ENCODE data around the gene KRT10. TPM values are rescaled to one million over a fixed set of nuclear protein-coding genes. Genes with fewer than 3 reads are reported as not detected.
"Not testable (repeated sequence)": the region's sequence is repeated elsewhere in the genome, so short reads cannot be mapped to it uniquely, and the experiment has no call there.

Gene KRT10
- total RNA-seq, 1 experiment from 2014 or later = 188 TPM

DNA sequence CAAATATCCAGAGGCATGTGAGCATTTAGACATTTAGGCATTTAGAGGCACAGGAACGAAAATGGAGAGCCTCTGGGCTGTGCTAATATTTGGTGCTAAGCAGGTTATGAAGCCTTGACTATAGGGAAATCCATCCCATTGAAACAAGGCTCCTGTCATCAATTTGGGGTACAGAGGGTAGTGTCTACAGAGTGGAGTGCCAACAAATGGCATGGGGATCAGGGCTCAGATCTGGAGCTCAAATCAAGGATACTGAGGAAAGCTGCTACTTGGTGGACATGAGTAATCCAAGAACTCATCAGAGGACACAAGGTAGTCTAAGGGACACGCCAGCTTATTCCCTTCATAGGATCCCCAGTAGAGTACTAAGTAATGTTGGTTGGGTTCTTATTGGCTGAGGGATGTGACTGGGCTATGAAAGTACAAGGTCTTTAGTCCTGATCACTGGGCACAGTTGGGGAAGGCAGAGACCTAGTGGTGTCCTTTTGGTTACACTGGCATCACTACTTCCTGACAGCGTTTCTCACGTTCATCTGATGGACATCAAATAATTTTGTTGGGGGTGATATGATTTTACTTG, 5.2 kb downstream of the KRT10 start:
- Mint-ChIP-seq H3K9me3 (ENCODE audit: low read depth, unreplicated experiment) (no peaks in the 10 kb centered on the region), H3K36me3 (ENCODE audit: insufficient read depth, unreplicated experiment) (peaks cover 38% of the 10 kb centered on the region), H3K4me3 (ENCODE audit: low read depth, unreplicated experiment) (peak overlapping the region; percentile 80), H3K4me1 (ENCODE audit: low read depth, unreplicated experiment) (peaks cover 31% of the 10 kb centered on the region), H3K27ac (ENCODE audit: unreplicated experiment) (peak overlapping the region; percentile 92), H3K27me3 (ENCODE audit: unreplicated experiment) (peaks cover 8% of the 10 kb centered on the region)
- intact Hi-C loops (cut with micrococcal nuclease; ENCODE audit: unreplicated experiment) = no loop called here
- DNase-seq = no peak
- TF ChIP-seq, protein P1, sequence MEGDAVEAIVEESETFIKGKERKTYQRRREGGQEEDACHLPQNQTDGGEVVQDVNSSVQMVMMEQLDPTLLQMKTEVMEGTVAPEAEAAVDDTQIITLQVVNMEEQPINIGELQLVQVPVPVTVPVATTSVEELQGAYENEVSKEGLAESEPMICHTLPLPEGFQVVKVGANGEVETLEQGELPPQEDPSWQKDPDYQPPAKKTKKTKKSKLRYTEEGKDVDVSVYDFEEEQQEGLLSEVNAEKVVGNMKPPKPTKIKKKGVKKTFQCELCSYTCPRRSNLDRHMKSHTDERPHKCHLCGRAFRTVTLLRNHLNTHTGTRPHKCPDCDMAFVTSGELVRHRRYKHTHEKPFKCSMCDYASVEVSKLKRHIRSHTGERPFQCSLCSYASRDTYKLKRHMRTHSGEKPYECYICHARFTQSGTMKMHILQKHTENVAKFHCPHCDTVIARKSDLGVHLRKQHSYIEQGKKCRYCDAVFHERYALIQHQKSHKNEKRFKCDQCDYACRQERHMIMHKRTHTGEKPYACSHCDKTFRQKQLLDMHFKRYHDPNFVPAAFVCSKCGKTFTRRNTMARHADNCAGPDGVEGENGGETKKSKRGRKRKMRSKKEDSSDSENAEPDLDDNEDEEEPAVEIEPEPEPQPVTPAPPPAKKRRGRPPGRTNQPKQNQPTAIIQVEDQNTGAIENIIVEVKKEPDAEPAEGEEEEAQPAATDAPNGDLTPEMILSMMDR (IDR thresholded peaks at IDR 0.05; ENCODE audit: unreplicated experiment) = no peak
- no TSS peak for BruUV-seq (replicated peaks)
- CTCF ChIA-PET = interaction anchor here (0.7 to 2.9 kb wide), 6 partner anchors 29 to 1198 kb away, joined by 3 to 31 read pairs (median 8); no protein-coding TSS in a partner anchor

DNA sequence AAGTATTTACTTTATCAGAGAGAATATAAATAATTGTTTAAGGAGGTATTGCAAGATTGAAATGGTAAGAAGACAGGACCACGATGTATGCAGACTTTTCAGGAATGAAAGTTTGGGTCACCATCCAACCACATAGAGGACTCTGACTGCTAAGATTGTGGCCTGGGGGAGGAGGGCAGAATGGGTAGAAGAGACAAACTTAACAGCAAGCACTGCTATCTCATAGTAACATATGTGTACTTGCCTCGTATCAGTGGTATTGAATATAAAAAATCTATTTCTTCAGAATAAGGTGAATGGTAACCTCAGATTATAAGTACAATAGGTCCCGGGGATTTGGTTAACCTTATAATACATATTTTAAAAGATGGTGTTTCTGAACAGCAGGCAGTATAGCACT, 5.8 kb downstream of the KRT10 start:
- Mint-ChIP-seq H3K4me1 (ENCODE audit: low read depth, unreplicated experiment) (peaks cover 32% of the 10 kb centered on the region), H3K27ac (ENCODE audit: unreplicated experiment) (no peak overlapping the region), H3K9me3 (ENCODE audit: low read depth, unreplicated experiment) (no peaks in the 10 kb centered on the region), H3K4me3 (ENCODE audit: low read depth, unreplicated experiment) (no peak overlapping the region), H3K36me3 (ENCODE audit: insufficient read depth, unreplicated experiment) (peaks cover 38% of the 10 kb centered on the region), H3K27me3 (ENCODE audit: unreplicated experiment) (peaks cover 14% of the 10 kb centered on the region)
- intact Hi-C loops (cut with micrococcal nuclease; ENCODE audit: unreplicated experiment) = no loop called here
- TF ChIP-seq, protein P1 (IDR thresholded peaks at IDR 0.05; ENCODE audit: unreplicated experiment) = no peak
- DNase-seq = no peak
- BruUV-seq (replicated peaks) = no TSS peak
- CTCF ChIA-PET = interaction anchor here (0.7 to 2.2 kb wide), 4 partner anchors 43 to 1198 kb away, joined by 3 to 28 read pairs (median 4); no protein-coding TSS in a partner anchor

DNA sequence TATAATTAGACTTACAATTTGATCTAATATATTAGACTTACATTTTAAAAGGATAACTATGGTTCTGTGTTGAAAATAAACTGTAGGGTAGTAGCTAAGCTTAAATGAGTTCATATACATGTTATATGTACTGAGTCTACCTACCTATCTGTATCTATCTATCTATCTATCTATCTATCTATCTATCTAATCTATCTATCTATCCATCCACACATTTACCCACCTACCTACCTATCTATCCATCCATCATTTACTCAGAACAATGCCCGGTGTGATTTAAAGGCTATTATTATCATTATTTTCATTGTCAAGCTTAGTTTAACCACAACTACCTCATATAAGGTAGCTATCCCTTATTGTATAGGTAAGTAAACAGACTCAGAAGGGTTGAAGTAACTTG, 7.0 kb downstream of the KRT10 start:
- Mint-ChIP-seq H3K4me1 (ENCODE audit: low read depth, unreplicated experiment) (peaks cover 34% of the 10 kb centered on the region), H3K27me3 (ENCODE audit: unreplicated experiment) (peaks cover 24% of the 10 kb centered on the region), H3K4me3 (ENCODE audit: low read depth, unreplicated experiment) (no peak overlapping the region), H3K9me3 (ENCODE audit: low read depth, unreplicated experiment) (no peaks in the 10 kb centered on the region), H3K36me3 (ENCODE audit: insufficient read depth, unreplicated experiment) (peaks cover 38% of the 10 kb centered on the region), H3K27ac (ENCODE audit: unreplicated experiment) (no peak overlapping the region)
- no TSS peak for BruUV-seq (replicated peaks)
- CTCF ChIA-PET = interaction anchor here (0.6 to 2.2 kb wide), 8 partner anchors 9 to 167 kb away, joined by 3 to 28 read pairs (median 4); partner anchors contain the start of gene SMARCE1
- TF ChIP-seq, protein P1 (IDR thresholded peaks at IDR 0.05; ENCODE audit: unreplicated experiment) = no peak
- intact Hi-C loops (cut with micrococcal nuclease; ENCODE audit: unreplicated experiment) = no loop called here
- DNase-seq = no peak

DNA sequence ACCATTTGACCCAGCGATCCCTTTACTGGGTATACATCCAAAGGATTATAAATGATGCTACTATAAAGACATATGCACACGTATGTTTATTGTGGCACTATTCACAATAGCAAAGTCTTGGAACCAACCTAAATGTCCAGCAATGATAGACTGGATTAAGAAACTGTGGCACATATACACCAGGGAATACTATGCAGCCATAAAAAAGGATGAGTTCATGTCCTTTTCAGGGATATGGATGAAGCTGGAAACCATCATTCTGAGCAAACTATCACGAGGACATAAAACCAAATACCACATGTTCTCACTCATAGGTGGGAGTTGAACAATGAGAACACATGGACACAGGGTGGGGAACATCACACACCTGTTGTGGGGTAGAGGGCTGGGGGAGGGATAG, 7.8 kb downstream of the KRT10 start:
- Mint-ChIP-seq H3K27me3 (ENCODE audit: unreplicated experiment) (peaks cover 24% of the 10 kb centered on the region), H3K36me3 (ENCODE audit: insufficient read depth, unreplicated experiment) (peaks cover 32% of the 10 kb centered on the region), H3K4me1 (ENCODE audit: low read depth, unreplicated experiment) (peaks cover 34% of the 10 kb centered on the region)
- H3K9me3 Mint-ChIP-seq (ENCODE audit: low read depth, unreplicated experiment); DNase-seq; H3K27ac Mint-ChIP-seq (ENCODE audit: unreplicated experiment); BruUV-seq (replicated peaks); H3K4me3 Mint-ChIP-seq (ENCODE audit: low read depth, unreplicated experiment); intact Hi-C loops (cut with micrococcal nuclease; ENCODE audit: unreplicated experiment): not testable (repeated sequence)
- CTCF ChIA-PET = interaction anchor here (1.1 to 2.2 kb wide), 3 partner anchors 8 to 147 kb away, joined by 4 to 28 read pairs (median 5); no protein-coding TSS in a partner anchor

DNA sequence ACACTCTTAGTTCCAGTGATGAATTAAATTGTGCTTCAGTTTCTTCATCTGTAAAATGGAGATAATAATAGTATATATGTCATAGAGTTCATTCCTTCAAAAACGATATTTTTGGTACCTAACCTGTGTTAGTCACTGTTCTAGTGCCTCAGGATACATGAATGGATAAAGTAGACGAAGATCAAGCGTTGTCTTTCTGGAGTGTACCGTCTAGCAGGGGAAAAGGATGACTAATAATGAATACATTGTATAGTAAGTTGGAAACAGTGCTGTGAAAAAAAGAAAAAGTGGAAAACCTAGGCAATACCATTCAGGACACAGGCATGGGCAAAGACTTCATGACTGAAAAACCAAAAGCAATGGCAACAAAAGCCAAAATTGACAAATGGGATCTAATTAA, 8.6 kb downstream of the KRT10 start:
- no peak for DNase-seq
- H3K4me3 Mint-ChIP-seq (ENCODE audit: low read depth, unreplicated experiment) = no peak overlapping the region
- peaks cover 24% of the 10 kb centered on the region for H3K27me3 Mint-ChIP-seq (ENCODE audit: unreplicated experiment)
- H3K27ac Mint-ChIP-seq (ENCODE audit: unreplicated experiment) = no peak overlapping the region
- intact Hi-C loops (cut with micrococcal nuclease; ENCODE audit: unreplicated experiment) = no loop called here
- H3K36me3 Mint-ChIP-seq (ENCODE audit: insufficient read depth, unreplicated experiment) = peaks cover 24% of the 10 kb centered on the region
- H3K9me3 Mint-ChIP-seq (ENCODE audit: low read depth, unreplicated experiment) = no peaks in the 10 kb centered on the region
- H3K4me1 Mint-ChIP-seq (ENCODE audit: low read depth, unreplicated experiment) = peaks cover 33% of the 10 kb centered on the region
- CTCF ChIA-PET = no interaction called here
- no TSS peak for BruUV-seq (replicated peaks)
- TF ChIP-seq, protein P1 (IDR thresholded peaks at IDR 0.05; ENCODE audit: unreplicated experiment) = no peak
